Duodenal mucosa (tissue), 2 donors: ENCODE results near the gene DEFB112.

Experiments
- H3K27ac ChIP-seq: one replicate; pipeline ENCODE4 v1.7.0; 2013; ENCODE audit warnings: low read depth, low read length
- H3K27me3 ChIP-seq, 2 donors: one replicate each; pipeline ENCODE4 v1.7.0; 2013; ENCODE audit warnings: low read length in 2 of 2, control low read depth in 1 of 2; ENCODE audit not compliant: insufficient read depth in 2 of 2, control insufficient read depth in 1 of 2
- H3K36me3 ChIP-seq, 2 donors: one replicate each; pipeline ENCODE4 v1.7.0; 2013; ENCODE audit warnings: low read length in 2 of 2, control low read depth in 1 of 2; ENCODE audit not compliant: insufficient read depth in 2 of 2, control insufficient read depth in 1 of 2
- H3K4me1 ChIP-seq, 2 donors: one replicate each; pipeline ENCODE4 v1.7.0; 2013; ENCODE audit warnings: low read length in 2 of 2, control low read depth in 1 of 2; ENCODE audit not compliant: insufficient read depth in 2 of 2, control insufficient read depth in 1 of 2
- H3K4me3 ChIP-seq, 2 donors: one replicate each; pipeline ENCODE4 v1.7.0; 2013; ENCODE audit warnings: low read length in 2 of 2, low read depth in 1 of 2
- H3K9ac ChIP-seq, 2 donors: one replicate each; pipeline ENCODE4 v1.7.0; 2013; ENCODE audit warnings: low read length in 2 of 2, low read depth in 1 of 2
- H3K9me3 ChIP-seq, 2 donors: one replicate each; pipeline ENCODE4 v1.7.0; 2013; ENCODE audit warnings: low read length in 2 of 2, control low read depth in 1 of 2; ENCODE audit not compliant: control insufficient read depth in 1 of 2

DEFB112 gene, protein sequence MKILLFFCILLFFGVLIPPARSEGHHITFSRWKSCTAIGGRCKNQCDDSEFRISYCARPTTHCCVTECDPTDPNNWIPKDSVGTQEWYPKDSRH

DNA sequence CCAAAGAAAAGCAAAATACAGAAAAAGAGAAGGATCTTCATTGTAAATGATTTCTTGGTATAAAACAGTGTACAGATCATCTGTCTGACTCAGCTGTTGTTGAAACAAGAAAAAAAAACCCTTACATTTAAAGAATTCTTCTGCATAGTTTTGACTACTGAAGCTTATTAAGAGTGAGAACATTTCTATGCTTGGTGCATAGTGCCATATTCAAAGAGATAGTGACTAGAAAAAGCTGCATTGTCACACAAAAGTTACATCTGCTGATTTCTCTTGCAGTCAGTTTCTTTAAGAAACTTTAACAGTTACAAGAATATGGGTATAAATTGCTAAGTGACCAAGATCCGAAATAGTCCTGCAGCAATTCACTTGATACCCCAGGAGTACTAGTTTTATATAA lies at the start of gene DEFB112:
Gene DEFB112 (minus strand): TSS at position 101 of the 400 bp plus-strand sequence. CDS start 60 bp downstream, at position 41.
- Histone ChIP-seq H3K4me3 (no peak within 1 kb of the TSS), H3K27ac (no peak within 1 kb of the TSS), H3K9me3 (no peaks in the 10 kb centered on the region), H3K27me3 (no peaks in the 10 kb centered on the region), H3K36me3 (no peaks in the 10 kb centered on the region), H3K4me1 (no peaks in the 10 kb centered on the region), H3K9ac (no peak within 1 kb of the TSS)

DNA sequence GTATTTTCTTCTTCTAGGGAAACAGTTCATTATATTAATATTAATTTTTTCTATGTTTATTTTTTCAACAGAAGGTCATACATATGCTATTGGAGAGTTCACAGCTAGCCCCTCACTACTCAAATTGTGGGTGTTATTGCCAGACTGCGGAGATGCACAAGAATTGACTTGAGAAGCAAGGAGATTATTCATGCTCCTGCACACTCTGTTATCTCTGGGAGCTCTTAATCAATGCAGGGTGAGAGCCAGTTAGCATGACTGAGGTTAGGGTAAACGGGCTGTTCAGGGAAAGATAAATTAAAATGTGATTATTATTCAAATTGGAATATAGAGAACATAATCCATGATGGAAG lies 48.9 kb upstream of the DEFB112 start:
- no peaks in the 10 kb centered on the region for H3K36me3 ChIP-seq

DNA sequence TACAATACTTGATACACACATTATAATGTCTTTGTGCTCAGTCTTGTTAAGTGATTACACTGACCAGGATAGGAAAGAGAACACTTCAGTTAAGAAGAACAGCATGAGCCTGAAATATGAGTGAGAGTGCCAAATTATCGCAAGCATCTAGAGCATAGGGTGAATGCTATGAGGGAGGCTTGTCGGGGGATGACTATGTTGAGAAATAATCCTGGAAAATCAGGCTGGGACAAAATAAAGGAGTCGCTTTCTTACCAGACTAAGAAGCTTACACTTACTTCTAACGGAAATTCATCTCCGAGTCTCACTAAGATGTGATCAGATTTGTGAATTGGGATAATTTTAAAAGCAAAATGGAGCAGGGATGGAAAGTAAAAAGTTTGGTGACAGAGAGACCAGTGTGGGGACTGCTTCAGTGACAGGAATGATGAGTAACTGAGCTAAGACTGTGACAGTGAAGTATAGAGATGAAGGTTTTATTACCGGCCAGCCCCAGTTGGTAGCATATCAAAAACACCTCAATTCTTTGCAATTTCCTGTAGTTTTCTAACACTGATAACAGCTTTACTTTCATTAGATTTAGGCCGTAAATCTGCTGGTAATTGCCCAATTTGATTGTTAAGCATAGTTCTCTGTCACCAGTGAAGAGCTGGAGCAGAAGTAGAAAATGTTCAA lies 48.4 kb upstream of the DEFB112 start:
- no peak overlapping the region for H3K27ac ChIP-seq
- H3K36me3 ChIP-seq, result no peaks in the 10 kb centered on the region
- no peak overlapping the region for H3K9ac ChIP-seq
- no peaks in the 10 kb centered on the region for H3K4me1 ChIP-seq
- H3K27me3 ChIP-seq, result no peaks in the 10 kb centered on the region
- no peak overlapping the region for H3K4me3 ChIP-seq
- no peaks in the 10 kb centered on the region for H3K9me3 ChIP-seq

More for the DNA sequence above, 48.9 kb upstream of the DEFB112 start:
- no peak overlapping the region for H3K4me3 ChIP-seq
- no peaks in the 10 kb centered on the region for H3K27me3 ChIP-seq
- H3K9ac ChIP-seq, result no peak overlapping the region
- no peaks in the 10 kb centered on the region for H3K4me1 ChIP-seq
- no peak overlapping the region for H3K27ac ChIP-seq
- no peaks in the 10 kb centered on the region for H3K9me3 ChIP-seq

- Histone ChIP-seq H3K9me3 (no peaks in the 10 kb centered on the region), H3K4me3 (no peak overlapping the region), H3K9ac (no peak overlapping the region), H3K36me3 (no peaks in the 10 kb centered on the region), H3K4me1 (no peaks in the 10 kb centered on the region), H3K27ac (no peak overlapping the region), H3K27me3 (no peaks in the 10 kb centered on the region)
These were observed 46.6 kb upstream of the DEFB112 start for GRCh38 chr6:50096296-50096695.

- H3K27me3 ChIP-seq, result no peaks in the 10 kb centered on the region
- no peaks in the 10 kb centered on the region for H3K9me3 ChIP-seq
- H3K4me1 ChIP-seq, result no peaks in the 10 kb centered on the region
- no peak overlapping the region for H3K9ac ChIP-seq
- H3K4me3 ChIP-seq, result no peak overlapping the region
- H3K36me3 ChIP-seq, result no peaks in the 10 kb centered on the region
- H3K27ac ChIP-seq, result no peak overlapping the region
These were observed 44.2 kb upstream of the DEFB112 start for GRCh38 chr6:50093938-50094272.

DNA sequence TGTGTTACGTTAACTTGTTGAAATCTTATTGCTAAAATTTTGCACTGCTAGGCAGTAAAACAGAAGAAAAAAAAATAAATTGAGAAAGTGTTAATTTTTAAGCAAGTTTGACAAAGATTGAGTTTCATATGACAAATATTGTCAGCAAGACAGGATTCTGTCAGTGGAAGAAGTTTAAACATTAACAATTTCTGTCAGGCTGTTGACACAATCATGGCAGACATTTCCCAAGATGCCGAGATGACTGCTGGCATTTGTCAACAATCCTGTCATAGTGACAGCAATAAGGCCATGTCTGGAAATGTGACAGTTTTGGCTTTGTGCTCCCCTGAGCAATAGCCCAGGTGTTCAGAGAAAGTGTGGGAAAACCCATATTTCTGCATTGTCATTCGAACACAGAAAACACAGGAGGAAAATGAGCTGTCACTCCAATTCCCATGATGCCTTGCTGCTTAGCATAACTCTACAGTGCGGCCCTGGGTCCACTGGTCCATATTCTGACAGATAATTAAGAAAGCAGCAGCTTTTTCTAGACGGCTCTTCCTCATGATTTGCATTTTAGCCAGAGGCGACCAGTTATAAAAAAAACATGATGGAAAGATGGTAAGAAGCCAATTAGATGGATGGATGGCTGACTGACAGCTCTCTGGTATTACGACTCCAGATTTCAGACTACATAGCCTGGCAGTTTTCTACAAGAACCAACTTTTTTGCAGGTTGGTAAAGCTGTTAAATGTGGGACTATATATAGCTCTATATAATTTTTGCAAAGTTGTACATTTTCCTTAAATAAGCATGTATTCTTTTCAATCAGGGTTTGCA lies 43.6 kb upstream of the DEFB112 start:
- H3K36me3 ChIP-seq, result no peaks in the 10 kb centered on the region
- H3K4me3 ChIP-seq, result no peak overlapping the region
- no peaks in the 10 kb centered on the region for H3K9me3 ChIP-seq
- H3K4me1 ChIP-seq, result no peaks in the 10 kb centered on the region
- H3K9ac ChIP-seq, result no peak overlapping the region
- no peaks in the 10 kb centered on the region for H3K27me3 ChIP-seq
- H3K27ac ChIP-seq, result no peak overlapping the region

DNA sequence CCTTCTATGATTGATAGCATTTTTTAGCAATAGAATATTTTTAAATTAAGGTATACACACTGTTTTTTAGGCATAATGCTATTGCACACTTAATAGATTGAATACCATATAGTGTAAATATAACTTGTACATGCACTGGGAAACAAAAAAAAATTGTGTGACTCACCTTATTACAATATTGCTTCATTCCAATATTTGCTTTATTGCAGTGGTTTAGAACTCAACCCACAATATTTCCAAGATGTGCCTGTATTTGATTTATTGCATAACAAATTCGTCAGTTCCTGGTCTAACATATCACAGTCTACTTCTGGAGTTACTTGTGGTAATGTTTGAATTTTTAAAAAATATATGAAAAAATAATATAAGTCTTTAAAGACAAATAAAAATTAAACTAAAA lies 41.9 kb upstream of the DEFB112 start:
- H3K4me1 ChIP-seq, result no peaks in the 10 kb centered on the region

DNA sequence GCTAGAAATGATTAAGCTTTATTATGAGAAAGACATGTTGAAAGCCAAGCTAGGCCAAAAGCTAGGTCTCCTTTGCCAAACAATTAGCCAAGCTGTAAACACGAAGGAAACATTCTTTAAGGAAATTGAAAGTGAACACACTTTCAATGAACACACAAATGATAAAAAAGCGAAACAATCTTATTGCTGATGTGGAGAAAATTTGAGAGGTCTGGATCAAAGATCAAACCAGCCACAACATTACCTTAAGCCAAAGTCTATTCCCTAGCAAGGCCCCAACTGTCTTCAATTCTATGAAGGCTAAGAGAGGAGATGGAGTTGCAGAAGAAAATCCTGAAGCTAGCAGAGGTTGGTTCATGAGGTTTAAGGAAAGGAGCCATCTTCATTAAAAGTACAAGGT lies 40.2 kb upstream of the DEFB112 start:
- Histone ChIP-seq H3K4me1 (no peaks in the 10 kb centered on the region), H3K9me3 (no peaks in the 10 kb centered on the region), H3K27ac (no peak overlapping the region), H3K4me3 (no peak overlapping the region), H3K9ac (no peak overlapping the region), H3K27me3 (no peaks in the 10 kb centered on the region), H3K36me3 (no peaks in the 10 kb centered on the region)

More for the DNA sequence above, 41.9 kb upstream of the DEFB112 start:
- Histone ChIP-seq H3K4me3 (no peak overlapping the region), H3K27me3 (no peaks in the 10 kb centered on the region), H3K9me3 (no peaks in the 10 kb centered on the region), H3K27ac (no peak overlapping the region), H3K9ac (no peak overlapping the region), H3K36me3 (no peaks in the 10 kb centered on the region)

- H3K9ac ChIP-seq, result no peak overlapping the region
- no peak overlapping the region for H3K4me3 ChIP-seq
- H3K9me3 ChIP-seq, result no peaks in the 10 kb centered on the region
- H3K36me3 ChIP-seq, result no peaks in the 10 kb centered on the region
- no peak overlapping the region for H3K27ac ChIP-seq
- H3K4me1 ChIP-seq, result no peaks in the 10 kb centered on the region
- no peaks in the 10 kb centered on the region for H3K27me3 ChIP-seq
These were observed 37.7 kb upstream of the DEFB112 start for GRCh38 chr6:50087231-50087954.

- Histone ChIP-seq H3K9me3 (no peaks in the 10 kb centered on the region), H3K4me1 (no peaks in the 10 kb centered on the region), H3K27ac (no peak overlapping the region), H3K27me3 (no peaks in the 10 kb centered on the region), H3K9ac (no peak overlapping the region), H3K36me3 (no peaks in the 10 kb centered on the region), H3K4me3 (no peak overlapping the region)
These were observed 27.7 kb upstream of the DEFB112 start for GRCh38 chr6:50077385-50077784.
